Epithelial cell of esophagus (primary cell): ENCODE data around the gene SCP2.

Source experiments
- DNase-seq: peaks from one replicate; pipeline ENCODE4 v3.0.0; 2010; ENCODE audit warnings: low read depth
- H3K4me3 ChIP-seq: 2 replicates; pipeline ENCODE4 v1.5.1; 2011; ENCODE audit warnings: mild to moderate bottlenecking, low read length, control low read depth
- TF ChIP-seq, protein P1 (sequence below): IDR thresholded peaks from 2 replicates; pipeline ENCODE4 v1.5.1; 2011; ENCODE audit warnings: low read depth, mild to moderate bottlenecking, low read length, control low read depth, inconsistent platforms; ENCODE audit not compliant: insufficient read depth; ENCODE audit errors: missing control alignments

Gene SCP2

DNA sequence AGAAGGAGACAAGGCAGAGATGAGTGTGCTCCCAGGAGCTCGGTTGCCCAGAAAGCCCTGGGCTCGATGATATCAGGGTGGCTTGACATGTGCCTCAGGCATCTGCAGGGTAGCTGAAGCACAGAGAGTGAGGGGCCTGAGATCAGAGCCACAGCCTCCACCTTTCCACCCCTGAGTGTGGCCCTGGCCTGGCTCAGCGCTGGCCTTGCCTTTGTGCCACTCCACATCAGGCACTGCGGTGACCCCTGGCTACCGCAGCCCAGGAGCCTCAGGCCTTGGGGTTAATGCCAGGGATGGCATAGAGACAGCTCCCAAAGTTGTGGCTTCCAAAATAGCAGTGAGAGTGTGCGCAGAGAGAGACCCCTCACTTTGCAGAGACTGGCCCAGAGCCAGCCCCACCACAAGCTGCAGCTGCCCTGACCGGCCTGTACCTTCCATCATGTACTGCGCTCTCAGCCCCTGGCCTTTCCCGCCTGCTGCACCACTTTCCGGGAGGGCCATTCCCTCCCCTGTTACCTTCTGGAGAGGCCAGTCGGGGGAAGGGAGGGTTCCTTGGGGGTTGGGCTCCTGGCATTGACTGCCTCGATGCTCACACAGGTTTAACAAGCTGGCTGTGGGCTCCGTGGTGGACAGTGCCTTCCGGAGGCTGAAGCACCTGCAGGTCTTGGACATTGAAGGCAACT lies 154.4 kb downstream of the SCP2 start:
- TF ChIP-seq, protein P1, sequence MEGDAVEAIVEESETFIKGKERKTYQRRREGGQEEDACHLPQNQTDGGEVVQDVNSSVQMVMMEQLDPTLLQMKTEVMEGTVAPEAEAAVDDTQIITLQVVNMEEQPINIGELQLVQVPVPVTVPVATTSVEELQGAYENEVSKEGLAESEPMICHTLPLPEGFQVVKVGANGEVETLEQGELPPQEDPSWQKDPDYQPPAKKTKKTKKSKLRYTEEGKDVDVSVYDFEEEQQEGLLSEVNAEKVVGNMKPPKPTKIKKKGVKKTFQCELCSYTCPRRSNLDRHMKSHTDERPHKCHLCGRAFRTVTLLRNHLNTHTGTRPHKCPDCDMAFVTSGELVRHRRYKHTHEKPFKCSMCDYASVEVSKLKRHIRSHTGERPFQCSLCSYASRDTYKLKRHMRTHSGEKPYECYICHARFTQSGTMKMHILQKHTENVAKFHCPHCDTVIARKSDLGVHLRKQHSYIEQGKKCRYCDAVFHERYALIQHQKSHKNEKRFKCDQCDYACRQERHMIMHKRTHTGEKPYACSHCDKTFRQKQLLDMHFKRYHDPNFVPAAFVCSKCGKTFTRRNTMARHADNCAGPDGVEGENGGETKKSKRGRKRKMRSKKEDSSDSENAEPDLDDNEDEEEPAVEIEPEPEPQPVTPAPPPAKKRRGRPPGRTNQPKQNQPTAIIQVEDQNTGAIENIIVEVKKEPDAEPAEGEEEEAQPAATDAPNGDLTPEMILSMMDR: no peak
- no peak for DNase-seq
- no peak overlapping the region for H3K4me3 ChIP-seq

GRCh38 chr1:53082826-53083455 lies 155.9 kb downstream of the SCP2 start:
- DNase-seq: no peak

DNA sequence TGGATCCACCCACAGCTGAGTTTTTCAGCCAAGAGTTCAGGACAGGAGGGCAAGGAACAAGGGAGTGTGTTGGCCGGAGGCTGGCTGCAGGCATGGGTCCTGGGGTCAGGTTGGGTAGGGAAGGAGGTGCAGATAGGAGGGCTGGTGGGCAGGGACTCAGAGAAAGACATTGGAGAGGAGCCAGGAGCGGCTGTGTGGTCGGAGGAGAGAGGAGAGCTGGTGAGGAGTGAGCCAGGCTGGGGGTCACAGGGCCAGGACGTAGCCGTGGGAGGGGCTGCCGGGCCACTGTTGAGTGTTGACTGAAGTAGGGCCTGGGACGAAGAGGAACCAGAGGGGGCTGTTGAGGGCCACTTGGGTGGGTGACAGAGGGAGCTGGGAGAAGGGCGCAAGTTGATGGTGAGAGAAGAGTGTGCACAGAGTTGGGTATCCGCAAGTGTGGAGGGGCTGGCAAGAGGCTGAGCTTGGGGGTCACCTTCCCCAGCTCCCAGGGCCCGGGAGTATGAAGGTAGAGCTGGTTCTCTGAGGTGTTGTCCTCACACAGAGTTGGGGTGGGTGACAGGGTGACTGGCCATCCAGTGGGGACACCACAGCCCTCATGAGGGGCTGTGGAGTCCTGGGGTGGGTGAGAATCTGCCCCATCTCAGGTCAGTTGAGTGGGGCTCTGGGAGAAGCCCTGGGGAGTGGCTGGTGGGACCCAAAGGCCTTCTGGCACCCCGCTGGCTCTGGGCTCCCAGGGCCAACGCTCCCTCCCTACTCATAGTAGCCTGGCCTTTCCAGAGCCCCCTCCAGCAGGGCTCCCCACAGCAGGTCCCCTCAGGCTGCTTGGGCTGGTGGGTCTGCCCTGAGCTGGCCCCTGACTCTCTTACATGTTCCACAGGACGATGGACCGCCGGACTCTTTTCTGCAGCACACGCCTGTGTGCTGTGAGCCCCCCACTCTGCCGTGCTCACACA lies 156.8 kb downstream of the SCP2 start:
- no peak overlapping the region for H3K4me3 ChIP-seq
- DNase-seq: no peak
- TF ChIP-seq, protein P1: no peak

More at GRCh38 chr1:53082826-53083455, 155.9 kb downstream of the SCP2 start:
- TF ChIP-seq, protein P1: no peak
- no peak overlapping the region for H3K4me3 ChIP-seq

- TF ChIP-seq, protein P1: no peak
- no peak overlapping the region for H3K4me3 ChIP-seq
- DNase-seq: peak; percentile 15
Measured at GRCh38 chr1:53084589-53084971, 157.5 kb downstream of the SCP2 start.

DNA sequence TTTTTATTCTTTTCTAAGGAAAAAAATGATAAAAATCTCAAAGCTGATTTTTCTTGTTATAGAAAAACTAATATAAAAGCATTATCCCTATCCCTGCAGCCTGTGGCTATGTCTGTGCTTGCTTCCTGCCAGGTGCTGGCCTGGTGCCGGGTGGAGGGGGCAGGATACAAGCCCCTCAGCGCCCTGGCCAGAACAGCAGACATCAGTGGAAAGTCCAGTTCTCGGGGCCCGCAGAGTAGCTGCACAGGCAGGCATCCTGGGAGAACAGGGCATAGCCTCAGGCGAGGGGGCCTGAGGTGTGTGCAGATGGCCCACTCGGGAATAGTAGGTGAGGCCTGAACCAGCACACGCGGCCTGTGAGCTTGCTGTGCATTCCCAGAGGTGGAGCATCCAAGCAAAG lies 158.3 kb downstream of the SCP2 start:
- DNase-seq: no peak
- TF ChIP-seq, protein P1: no peak
- H3K4me3 ChIP-seq: no peak overlapping the region

DNA sequence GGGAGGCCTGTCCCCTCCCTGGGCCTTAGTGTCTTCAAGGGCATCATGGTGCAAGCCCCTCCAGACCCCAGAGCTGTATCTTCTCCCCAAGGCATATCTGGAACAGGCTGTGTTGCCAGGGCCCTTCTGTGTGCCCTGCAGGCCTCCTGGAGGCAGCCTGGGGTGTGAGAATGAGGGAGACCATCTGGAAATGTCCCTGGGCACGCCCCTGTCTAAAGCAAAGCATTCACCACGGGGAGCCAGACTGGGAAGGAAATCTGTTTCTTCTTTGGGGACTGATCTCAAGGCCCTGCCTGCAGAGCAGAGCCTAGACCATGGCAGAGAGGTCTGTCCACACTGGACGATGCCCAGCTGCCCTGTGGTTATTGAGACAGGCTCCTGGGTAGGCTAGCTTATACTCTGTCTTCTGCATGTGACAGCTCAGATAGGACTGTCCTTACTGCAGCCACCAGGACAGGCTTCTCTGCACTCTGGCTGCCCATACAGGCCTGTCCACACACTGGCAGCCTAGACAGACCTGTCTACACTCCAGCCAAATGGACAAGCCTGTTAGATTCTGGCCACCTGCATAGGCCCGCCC lies 159.5 kb downstream of the SCP2 start:
- DNase-seq: no peak
- no peak overlapping the region for H3K4me3 ChIP-seq
- TF ChIP-seq, protein P1: no peak
